H1 (cell line): ENCODE measurements around the gene MRPL20. TPM values are rescaled to one million over a fixed set of nuclear protein-coding genes. Genes with fewer than 3 reads are reported as not detected.
A peak's percentile ranks its signal among the peaks of the same experiment; 100 is the strongest.

Source experiments
- ATF2 ChIP-seq: IDR thresholded peaks from 2 replicates; pipeline ENCODE4 v1.6.1; 2012; ENCODE audit warnings: low read length, inconsistent platforms
- ATF3 ChIP-seq: IDR thresholded peaks from 2 replicates; pipeline ENCODE4 v1.6.1; 2011; ENCODE audit warnings: low read depth, mild to moderate bottlenecking, low read length; ENCODE audit not compliant: insufficient read depth
- BCL11A ChIP-seq, 2 experiments: IDR thresholded peaks; one replicate each; pipeline ENCODE4 v1.6.1; 2011; ENCODE audit warnings: low read depth in 2 of 2, low read length in 2 of 2, mild to moderate bottlenecking in 2 of 2
- BRCA1 ChIP-seq: IDR thresholded peaks from 2 replicates; pipeline ENCODE4 v1.6.1; 2012; ENCODE audit warnings: low read depth, low read length, improper control_type of control experiment
- CHD1 ChIP-seq: IDR thresholded peaks from 2 replicates; pipeline ENCODE4 v1.6.1; 2012; ENCODE audit warnings: low read depth, low read length, improper control_type of control experiment
- EP300 ChIP-seq, 2 experiments: IDR thresholded peaks; 1 replicate in 1 of 2; 2 replicates in 1 of 2; pipeline ENCODE4 v1.6.1; 2011 to 2012; ENCODE audit warnings: low read depth in 2 of 2, low read length in 2 of 2, mild to moderate bottlenecking in 2 of 2, borderline replicate concordance in 1 of 2, inconsistent platforms in 1 of 2, moderate library complexity in 1 of 2
- HDAC2 ChIP-seq, 2 experiments: fragments of 300-600 bp in 1 of 2; sonication (generic) in 1 of 2; IDR thresholded peaks; 2 replicates each; pipeline ENCODE4 v1.6.1; 2011 to 2012; ENCODE audit warnings: low read depth in 2 of 2, low read length in 2 of 2, mild to moderate bottlenecking in 2 of 2, moderate library complexity in 2 of 2, borderline replicate concordance in 1 of 2, inconsistent platforms in 1 of 2
- HDAC6 ChIP-seq: IDR thresholded peaks from one replicate; pipeline ENCODE4 v1.7.1; 2012; ENCODE audit warnings: low read depth, mild to moderate bottlenecking, inconsistent platforms, low read length, moderate library complexity
- JUND ChIP-seq: IDR thresholded peaks from 2 replicates; pipeline ENCODE4 v1.6.1; 2011; ENCODE audit warnings: mild to moderate bottlenecking, improper control_type of control experiment, low read length
- KDM1A ChIP-seq: fragments of 200-600, 300-600 bp; sonication (generic); IDR thresholded peaks from 2 replicates; pipeline ENCODE4 v1.7.1; 2016; ENCODE audit warnings: mild to moderate bottlenecking, low read length, borderline replicate concordance
- NANOG ChIP-seq: IDR thresholded peaks from 2 replicates; pipeline ENCODE4 v1.6.1; 2011; ENCODE audit warnings: low read length, low read depth, mild to moderate bottlenecking, inconsistent platforms; ENCODE audit not compliant: insufficient read depth, poor library complexity, severe bottlenecking
- NRF1 ChIP-seq: IDR thresholded peaks from 2 replicates; pipeline ENCODE4 v1.6.1; 2011; ENCODE audit warnings: mild to moderate bottlenecking, low read depth, low read length, improper control_type of control experiment
- POLR2A ChIP-seq, 2 experiments: IDR thresholded peaks; 1 replicate in 1 of 2; 2 replicates in 1 of 2; pipeline ENCODE4 v1.6.1; 2011; ENCODE audit warnings: low read depth in 2 of 2, low read length in 2 of 2, mild to moderate bottlenecking in 2 of 2; ENCODE audit errors: control extremely low read depth in 1 of 2
- RAD21 ChIP-seq, 2 experiments: IDR thresholded peaks in 1 of 2; conservative IDR thresholded peaks in 1 of 2; 2 replicates each; pipeline ENCODE4 v1.6.1; 2011; ENCODE audit warnings: low read depth in 2 of 2, low read length in 2 of 2, improper control_type of control experiment in 1 of 2, inconsistent platforms in 1 of 2, mild to moderate bottlenecking in 1 of 2, moderate library complexity in 1 of 2
- RFX5 ChIP-seq: IDR thresholded peaks from 2 replicates; pipeline ENCODE4 v1.6.1; 2011; ENCODE audit warnings: low read depth, low read length, improper control_type of control experiment, borderline replicate concordance
- SIN3A ChIP-seq, 2 experiments: IDR thresholded peaks in 1 of 2; conservative IDR thresholded peaks in 1 of 2; 2 replicates each; pipeline ENCODE4 v1.6.1; 2011 to 2012; ENCODE audit warnings: low read length in 2 of 2, improper control_type of control experiment in 1 of 2, low read depth in 1 of 2, mild to moderate bottlenecking in 1 of 2
- SIX5 ChIP-seq: IDR thresholded peaks from 2 replicates; pipeline ENCODE4 v1.6.1; 2011; ENCODE audit warnings: mild to moderate bottlenecking, low read depth, low read length
- SRF ChIP-seq: IDR thresholded peaks from 2 replicates; pipeline ENCODE4 v1.6.1; 2011; ENCODE audit warnings: mild to moderate bottlenecking, low read depth, low read length, moderate library complexity
- SUZ12 ChIP-seq: fragments of 200-600 bp; sonication (generic); IDR thresholded peaks from 2 replicates; pipeline ENCODE4 v1.6.1; 2012; ENCODE audit warnings: mild to moderate bottlenecking, inconsistent platforms, low read length, moderate library complexity, mixed read lengths
- TAF1 ChIP-seq: IDR thresholded peaks from 2 replicates; pipeline ENCODE4 v1.6.1; 2011; ENCODE audit warnings: mild to moderate bottlenecking, low read depth, low read length
- ZNF274 ChIP-seq: IDR thresholded peaks from 2 replicates; pipeline ENCODE4 v1.7.0; 2012; ENCODE audit warnings: low read length, borderline replicate concordance; ENCODE audit errors: extremely low read depth
- polyA plus RNA-seq, 7 experiments: library from polyadenylated mRNA; depleted of rRNA in 3 of 7; stranded (reverse) in 5 of 7; unstranded in 2 of 7; fragments of >200 nt in 5 of 7; fragments of 200-250 nt in 2 of 7; gene quantifications; 1 replicate in 5 of 7; 2 replicates in 1 of 7; 4 replicates in 1 of 7; pipeline versions ENCODE4 v1.2.1 to v1.2.3, GENCODE V29; 2011 to 2013; ENCODE audit warnings: missing spikeins in 2 of 7, mixed read lengths in 2 of 7
- total RNA-seq: library from RNA; stranded (reverse); fragmentation: NEBNext Ultra II Directional; extraction: Animal tissue kit (Norgen Biotek cat#: 25700); gene quantifications from 2 replicates; pipeline ENCODE4 v1.2.1, GENCODE V29; 2021

MRPL20 gene
- total and polyA plus RNA-seq, 2 of the 8 experiments (the other 6 are each of a cell fraction or from before 2014, with no cell fraction given), result 126 to 151 TPM

- TF ChIP-seq SIN3A (conservative IDR thresholded peaks at IDR 0.05 in 1 of 2, IDR thresholded peaks at IDR 0.05 in 1 of 2; ENCODE audit: low read depth in 1 of 2, low read length in 2 of 2), result peak; percentile 75 to 83; a peak in 3 of 4 replicates
- no peak for TF ChIP-seq ATF3
- no peak for TF ChIP-seq CHD1
- TF ChIP-seq TAF1, result peak; percentile 97
- peak in 1 of 2 experiments; percentile 86; a peak in 2 of 4 replicates for TF ChIP-seq HDAC2 (IDR thresholded peaks at IDR 0.05; ENCODE audit: borderline replicate concordance in 1 of 2, low read depth in 2 of 2, low read length in 2 of 2)
- no peak for TF ChIP-seq SUZ12
- TF ChIP-seq EP300 (IDR thresholded peaks at IDR 0.05; ENCODE audit: borderline replicate concordance in 1 of 2, low read depth in 2 of 2, low read length in 2 of 2), result no peak
- no peak for TF ChIP-seq SRF
- TF ChIP-seq RFX5, result no peak
- no peak for TF ChIP-seq ZNF274
- no peak for TF ChIP-seq KDM1A
- no peak for TF ChIP-seq JUND
- no peak for TF ChIP-seq BRCA1
- no peak for TF ChIP-seq BCL11A (IDR thresholded peaks at IDR 0.05; ENCODE audit: low read depth in 2 of 2, low read length in 2 of 2)
- peak; percentile 50; the same call in 1 of the 2 replicates for TF ChIP-seq SIX5
- TF ChIP-seq RAD21 (IDR thresholded peaks at IDR 0.05 in 1 of 2, conservative IDR thresholded peaks at IDR 0.05 in 1 of 2; ENCODE audit: low read depth in 2 of 2, low read length in 2 of 2), result no peak
- peak in 1 of 2 experiments; percentile 94; a peak in 2 of 3 replicates for TF ChIP-seq POLR2A (IDR thresholded peaks at IDR 0.05; ENCODE audit: control extremely low read depth in 1 of 2, low read depth in 2 of 2, low read length in 2 of 2)
- no peak for TF ChIP-seq HDAC6
- TF ChIP-seq NRF1, result peak; percentile 39
- TF ChIP-seq NANOG, result no peak
- TF ChIP-seq ATF2, result no peak
These were observed at the start of gene MRPL20 (continued) for GRCh38 chr1:1406821-1407635.
